SU-DHL-6 (cell line): ENCODE measurements around the gene NEK10.

Experiments
- EZH2phosphoT487 ChIP-seq: fragments of 200-600 bp; sonication (generic), shearing (Covaris generic); conservative IDR thresholded peaks from 2 replicates; pipeline ENCODE4 v1.6.1; 2018; ENCODE audit warnings: mild to moderate bottlenecking, antibody characterized with exemption, low read length, moderate library complexity, mixed read lengths
- TF ChIP-seq, protein P1 (sequence below): fragments of 200-600 bp; sonication (generic); IDR thresholded peaks from one replicate; pipeline ENCODE4 v1.5.1; 2017; ENCODE audit warnings: antibody characterized with exemption, mild to moderate bottlenecking, low read length, moderate library complexity; ENCODE audit not compliant: insufficient read depth, poor library complexity, severe bottlenecking

DNA sequence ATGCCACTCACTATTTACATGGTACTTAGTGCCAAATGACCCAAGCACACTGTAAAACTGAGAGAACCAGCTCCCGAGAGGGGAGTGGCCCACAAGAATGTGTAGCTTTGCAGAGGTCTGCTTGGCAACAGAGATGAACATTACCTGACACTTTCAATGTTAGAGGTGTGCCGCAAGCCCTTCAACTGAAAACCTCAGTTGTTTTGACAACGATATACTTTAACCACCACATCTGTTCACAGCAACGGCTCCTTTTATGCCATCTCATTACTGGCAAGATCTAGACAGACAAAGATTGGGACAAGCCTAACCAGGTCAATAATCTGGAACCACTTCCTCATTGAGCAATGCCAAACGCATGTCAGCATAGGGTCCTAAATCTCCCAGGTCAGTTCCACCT is 23.7 kb downstream of the NEK10 start:
- no peak for TF ChIP-seq EZH2phosphoT487
- TF ChIP-seq, protein P1, sequence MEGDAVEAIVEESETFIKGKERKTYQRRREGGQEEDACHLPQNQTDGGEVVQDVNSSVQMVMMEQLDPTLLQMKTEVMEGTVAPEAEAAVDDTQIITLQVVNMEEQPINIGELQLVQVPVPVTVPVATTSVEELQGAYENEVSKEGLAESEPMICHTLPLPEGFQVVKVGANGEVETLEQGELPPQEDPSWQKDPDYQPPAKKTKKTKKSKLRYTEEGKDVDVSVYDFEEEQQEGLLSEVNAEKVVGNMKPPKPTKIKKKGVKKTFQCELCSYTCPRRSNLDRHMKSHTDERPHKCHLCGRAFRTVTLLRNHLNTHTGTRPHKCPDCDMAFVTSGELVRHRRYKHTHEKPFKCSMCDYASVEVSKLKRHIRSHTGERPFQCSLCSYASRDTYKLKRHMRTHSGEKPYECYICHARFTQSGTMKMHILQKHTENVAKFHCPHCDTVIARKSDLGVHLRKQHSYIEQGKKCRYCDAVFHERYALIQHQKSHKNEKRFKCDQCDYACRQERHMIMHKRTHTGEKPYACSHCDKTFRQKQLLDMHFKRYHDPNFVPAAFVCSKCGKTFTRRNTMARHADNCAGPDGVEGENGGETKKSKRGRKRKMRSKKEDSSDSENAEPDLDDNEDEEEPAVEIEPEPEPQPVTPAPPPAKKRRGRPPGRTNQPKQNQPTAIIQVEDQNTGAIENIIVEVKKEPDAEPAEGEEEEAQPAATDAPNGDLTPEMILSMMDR: no peak
